ENCODE results near the gene MNX1. TPM values are rescaled to one million over a fixed set of nuclear protein-coding genes. Genes with fewer than 3 reads are reported as not detected.

Gene MNX1
- total and polyA plus RNA-seq, 9 of the 15 experiments (the other 6 are each of a cell fraction or from before 2014, with no cell fraction given) = 0.15 to 8.0 (median 1.4) TPM

- 0 out of 2 replicates have a peak, but pooled peaks have one; percentile 41 for TF ChIP-seq POLR2G (IDR thresholded peaks at IDR 0.05; ENCODE audit: low read depth, low read length)
Observed at GRCh38 chr7:156985101-156985992, 25.1 kb downstream of the MNX1 start (continued).

GRCh38 chr7:156984174-156984891 is 26.1 kb downstream of the MNX1 start:
- H3K79me2 ChIP-seq (ENCODE audit: control insufficient read depth, insufficient read depth, low read length) = no peaks in the 10 kb centered on the region
- ChIA-PET CTCF (ENCODE audit: low intra/inter-chr PET ratio) (no interaction called here), POLR2A (interaction anchor here (0.9 to 1.0 kb wide), 2 partner anchors 10 kb away, joined by 3 read pairs; no protein-coding TSS in a partner anchor)
- H3K4me3 ChIP-seq = no peak overlapping the region
- in situ Hi-C loops (cut with MboI) (no loop called here), intact Hi-C loops (cut with micrococcal nuclease) (no loop called here)
- TF ChIP-seq ZNF165 (CRISPR knock-in tag; IDR thresholded peaks at IDR 0.05; ENCODE audit: borderline replicate concordance) = no peak
- TF ChIP-seq CHAMP1 (IDR thresholded peaks at IDR 0.05) = no peak
- no peak overlapping the region; a peak in 1 of 4 replicates for H3K9ac ChIP-seq (ENCODE audit: insufficient read depth in 1 of 2, low read depth in 2 of 2, low read length in 2 of 2)
- peaks cover 22 to 35% of the 10 kb centered on the region in 2 experiments for H3K27me3 ChIP-seq (ENCODE audit: control insufficient read depth in 2 of 2, insufficient read depth in 2 of 2, low read length in 2 of 2)
- ATAC-seq = no peak
- no TSS peak for BruUV-seq (replicated peaks)
- no peak overlapping the region for H3K27ac ChIP-seq (ENCODE audit: extremely low read depth, low read depth, low read length)
- peaks cover 4% of the 10 kb centered on the region; the same call in 1 of the 2 replicates for H3K9me3 ChIP-seq (replicated peaks; ENCODE audit: control insufficient read depth, insufficient read depth, low read depth, low read length)
- peaks cover 4 to 18% of the 10 kb centered on the region in 2 experiments; a peak in 2 of 5 replicates for H3K4me1 ChIP-seq (replicated peaks in 1 of 2; ENCODE audit: control insufficient read depth in 2 of 2, insufficient read depth in 2 of 2, low read length in 2 of 2)
- no peaks in the 10 kb centered on the region for H3K9me1 ChIP-seq (ENCODE audit: control insufficient read depth, insufficient read depth, low read length)
- H3K36me3 ChIP-seq (ENCODE audit: control insufficient read depth, insufficient read depth, low read length) = no peaks in the 10 kb centered on the region
- H4K20me1 ChIP-seq (replicated peaks; ENCODE audit: control insufficient read depth, insufficient read depth, low read length) = no peaks in the 10 kb centered on the region; the same call in 1 of the 2 replicates
- no peak for FAIRE-seq
- no peak overlapping the region for H3K4me2 ChIP-seq (ENCODE audit: insufficient read depth, low read length)
- 8% methylated on average over 14 of the region's 14 CpGs for WGBS (ENCODE audit: insufficient coverage, low coverage, missing lambda C conversion rate)
- H2AFZ ChIP-seq (ENCODE audit: low read depth, low read length) = 0 out of 2 replicates have a peak overlapping the region, but pooled peaks have one; percentile 5
- DNase-seq (ENCODE audit: extremely low read depth in 1 of 4, low spot score in 3 of 4) = no peak
